Osteocyte (in vitro differentiated cells): ENCODE measurements around the gene ENKD1. TPM values are rescaled to one million over a fixed set of nuclear protein-coding genes. Genes with fewer than 3 reads are reported as not detected.

Experiments used
- DNase-seq: peaks from one replicate; pipeline ENCODE4 v3.0.0; 2021; ENCODE audit warnings: mixed read lengths; ENCODE audit not compliant: unreplicated experiment; ENCODE audit errors: extremely low spot score
- H3K27ac Mint-ChIP-seq: one replicate; pipeline ENCODE4 v1.8.0; 2021; ENCODE audit warnings: mild to moderate bottlenecking, mixed read lengths; ENCODE audit not compliant: unreplicated experiment
- H3K27me3 Mint-ChIP-seq: one replicate; pipeline ENCODE4 v1.8.0; 2021; ENCODE audit warnings: mixed read lengths; ENCODE audit not compliant: unreplicated experiment
- H3K36me3 Mint-ChIP-seq: one replicate; pipeline ENCODE4 v1.8.0; 2021; ENCODE audit warnings: mixed read lengths; ENCODE audit not compliant: unreplicated experiment
- H3K4me1 Mint-ChIP-seq: one replicate; pipeline ENCODE4 v1.8.0; 2021; ENCODE audit warnings: mixed read lengths; ENCODE audit not compliant: unreplicated experiment
- H3K4me3 Mint-ChIP-seq: one replicate; pipeline ENCODE4 v1.8.0; 2021; ENCODE audit warnings: mild to moderate bottlenecking, moderate library complexity, mixed read lengths; ENCODE audit not compliant: unreplicated experiment
- H3K9me3 Mint-ChIP-seq: one replicate; pipeline ENCODE4 v1.8.0; 2021; ENCODE audit warnings: mixed read lengths; ENCODE audit not compliant: unreplicated experiment
- CTCF ChIP-seq: fragments of 200-600 bp; sonication (generic); IDR thresholded peaks from 2 replicates; pipeline ENCODE4 v1.5.0; 2021; ENCODE audit warnings: antibody characterized with exemption, mild to moderate bottlenecking, moderate library complexity
- total RNA-seq: library from RNA; stranded (reverse); gene quantifications from 2 replicates; pipeline ENCODE4 v1.2.1, GENCODE V29; 2021

Gene ENKD1
- total RNA-seq, 1 donor from 2014 or later, result 11.7 TPM

- Mint-ChIP-seq H3K27ac (no peak overlapping the region), H3K4me3 (no peak overlapping the region), H3K36me3 (peaks cover 2% of the 10 kb centered on the region), H3K9me3 (no peaks in the 10 kb centered on the region), H3K27me3 (no peaks in the 10 kb centered on the region), H3K4me1 (no peaks in the 10 kb centered on the region)
- DNase-seq, result no peak
- TF ChIP-seq CTCF, result no peak
Measured at GRCh38 chr16:67709050-67709449, 42.5 kb upstream of the ENKD1 start.

- no peak for TF ChIP-seq CTCF
Measured at GRCh38 chr16:67708368-67708771, 41.8 kb upstream of the ENKD1 start.

DNA sequence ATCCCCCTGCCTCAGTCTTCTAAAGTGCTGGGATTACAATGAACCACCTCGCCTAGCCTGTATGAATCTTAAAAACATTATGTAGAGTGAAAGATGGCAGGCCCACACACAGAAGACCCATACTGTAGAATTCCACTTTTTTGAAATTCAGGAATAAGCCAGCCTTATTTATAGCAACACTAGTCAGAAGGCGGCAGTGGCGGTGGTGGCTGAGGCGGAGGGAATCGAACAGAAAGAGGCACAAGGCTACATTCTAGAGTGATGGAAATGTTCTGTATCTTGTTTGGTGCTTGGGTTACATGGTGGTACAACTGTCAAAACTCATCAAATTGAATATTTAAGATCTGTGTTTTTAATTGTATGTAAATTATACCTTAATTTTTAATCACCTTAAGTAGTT is 41.2 kb upstream of the ENKD1 start:
- no peak overlapping the region for H3K27ac Mint-ChIP-seq
- TF ChIP-seq CTCF, result no peak
- no peaks in the 10 kb centered on the region for H3K36me3 Mint-ChIP-seq
- H3K4me1 Mint-ChIP-seq, result peaks cover 7% of the 10 kb centered on the region
- H3K27me3 Mint-ChIP-seq, result no peaks in the 10 kb centered on the region
- DNase-seq, result no peak
- H3K9me3 Mint-ChIP-seq, result no peaks in the 10 kb centered on the region
- no peak overlapping the region for H3K4me3 Mint-ChIP-seq

More at GRCh38 chr16:67708368-67708771, 41.8 kb upstream of the ENKD1 start:
- H3K4me3 Mint-ChIP-seq, result no peak overlapping the region
- no peak for DNase-seq
- H3K4me1 Mint-ChIP-seq, result peaks cover 5% of the 10 kb centered on the region
- no peak overlapping the region for H3K27ac Mint-ChIP-seq
- no peaks in the 10 kb centered on the region for H3K27me3 Mint-ChIP-seq
- no peaks in the 10 kb centered on the region for H3K9me3 Mint-ChIP-seq
- peaks cover 2% of the 10 kb centered on the region for H3K36me3 Mint-ChIP-seq

GRCh38 chr16:67707210-67707609 is 40.7 kb upstream of the ENKD1 start:
- Mint-ChIP-seq H3K36me3 (no peaks in the 10 kb centered on the region), H3K27ac (no peak overlapping the region), H3K4me3 (no peak overlapping the region)

DNA sequence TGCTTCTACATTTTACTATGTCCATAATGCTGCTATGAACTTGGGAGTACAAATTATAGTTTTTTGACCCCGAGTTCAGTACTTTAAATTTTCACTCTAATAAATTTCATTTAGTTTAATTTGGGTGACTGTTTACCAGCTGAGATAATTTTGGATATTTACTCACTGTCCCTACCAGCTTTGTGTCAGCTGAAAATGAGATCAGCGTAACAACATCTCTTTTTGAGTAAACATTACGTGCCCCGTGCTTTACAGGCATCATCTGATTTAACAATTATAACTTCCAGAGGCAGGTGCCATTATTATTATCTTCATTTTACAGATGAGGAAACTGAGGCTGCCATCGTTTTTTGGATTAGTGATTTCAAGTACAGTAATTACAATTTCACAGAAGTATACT is 37.6 kb upstream of the ENKD1 start:
- no peaks in the 10 kb centered on the region for H3K9me3 Mint-ChIP-seq
- peaks cover 7% of the 10 kb centered on the region for H3K4me1 Mint-ChIP-seq
- no peaks in the 10 kb centered on the region for H3K36me3 Mint-ChIP-seq
- no peak overlapping the region for H3K4me3 Mint-ChIP-seq
- H3K27me3 Mint-ChIP-seq, result no peaks in the 10 kb centered on the region
- no peak for DNase-seq
- TF ChIP-seq CTCF, result no peak
- no peak overlapping the region for H3K27ac Mint-ChIP-seq

More at GRCh38 chr16:67707210-67707609, 40.7 kb upstream of the ENKD1 start:
- no peak for DNase-seq
- no peaks in the 10 kb centered on the region for H3K9me3 Mint-ChIP-seq
- H3K27me3 Mint-ChIP-seq, result no peaks in the 10 kb centered on the region
- TF ChIP-seq CTCF, result no peak
- H3K4me1 Mint-ChIP-seq, result peaks cover 7% of the 10 kb centered on the region
